Mucosa of descending colon (tissue), 3 donors: Measurements from ENCODE around the gene LRRN4CL. TPM values are rescaled to one million over a fixed set of nuclear protein-coding genes. Genes with fewer than 3 reads are reported as not detected.
"Not testable (repeated sequence)": the region's sequence is repeated elsewhere in the genome, so short reads cannot be mapped to it uniquely, and the experiment has no call there.

Experiments used
- ATAC-seq: fragments of 200-7000 bp; cut with Tn5 transposase; one replicate; pipeline ENCODE4 v1.9.1; 2020; ENCODE audit warnings: mild to moderate bottlenecking, moderate library complexity
- DNase-seq, 3 donors: peaks; one replicate each; pipeline ENCODE4 v3.0.0-alpha.2; 2020
- H3K36me3 ChIP-seq: fragments of 200-600 bp; one replicate; pipeline ENCODE4 v1.8.0; 2021; ENCODE audit warnings: low read depth, mild to moderate bottlenecking
- H3K4me1 ChIP-seq: fragments of 200-600 bp; one replicate; pipeline ENCODE4 v1.8.0; 2021; ENCODE audit warnings: low read depth, mild to moderate bottlenecking
- H3K4me3 ChIP-seq: fragments of 200-600 bp; one replicate; pipeline ENCODE4 v1.8.0; 2021; ENCODE audit warnings: mild to moderate bottlenecking
- H3K9me3 ChIP-seq: fragments of 200-600 bp; one replicate; pipeline ENCODE4 v1.8.0; 2021; ENCODE audit warnings: mild to moderate bottlenecking
- intact Hi-C, 2 donors: fragments of 100-400 bp; cut with DNase I in 1 of 2; cut with micrococcal nuclease in 1 of 2; formaldehyde crosslinking; loops; one replicate each; pipeline versions ENCODE4 v1.11.0 to v1.11.1; 2022; cut with DNase I, micrococcal nuclease
- long read RNA-seq, 2 donors: library from polyadenylated mRNA; unstranded; transcript quantifications; one replicate each; pipeline ENCODE4 v2.0.0, GENCODE V29; 2019 to 2021
- total RNA-seq, 3 donors: library from RNA; stranded (reverse); fragmentation: NEBNext Ultra II Directional in 2 of 3; extraction: Animal tissue kit (Norgen Biotek cat#: 25700) in 2 of 3; gene quantifications; one replicate each; pipeline versions ENCODE4 v1.2.1 to v1.2.4, GENCODE V29; 2021 to 2023
- TF ChIP-seq, protein P1 (sequence below): fragments of 200-600 bp; IDR thresholded peaks from one replicate; pipeline ENCODE4 v1.8.0; 2022; ENCODE audit warnings: antibody characterized with exemption, mild to moderate bottlenecking
- donor health status: DM: no; HTN: no; CAD: no; lungs with moderate emphysema.
- donor health status: DM: no; HTN: no; CAD: no.
- donor health status: DM: no; HTN: yes; CAD: no.

LRRN4CL gene
- 10 to 100 TPM in 1 of 3 donors, 1 to 10 TPM in 2; 1.2 to 11.5 (median 5.6) TPM for total RNA-seq
- long read RNA-seq, donor 1, partial matches to known transcripts: 0 of 3 reads
- long read RNA-seq, donor 1, other reads (novel, unspliced or antisense): 2 of 3 reads
- long read RNA-seq, donor 2, partial matches to known transcripts: 0 of 5 reads
- long read RNA-seq, donor 2, other reads (novel, unspliced or antisense): 3 of 5 reads

DNA sequence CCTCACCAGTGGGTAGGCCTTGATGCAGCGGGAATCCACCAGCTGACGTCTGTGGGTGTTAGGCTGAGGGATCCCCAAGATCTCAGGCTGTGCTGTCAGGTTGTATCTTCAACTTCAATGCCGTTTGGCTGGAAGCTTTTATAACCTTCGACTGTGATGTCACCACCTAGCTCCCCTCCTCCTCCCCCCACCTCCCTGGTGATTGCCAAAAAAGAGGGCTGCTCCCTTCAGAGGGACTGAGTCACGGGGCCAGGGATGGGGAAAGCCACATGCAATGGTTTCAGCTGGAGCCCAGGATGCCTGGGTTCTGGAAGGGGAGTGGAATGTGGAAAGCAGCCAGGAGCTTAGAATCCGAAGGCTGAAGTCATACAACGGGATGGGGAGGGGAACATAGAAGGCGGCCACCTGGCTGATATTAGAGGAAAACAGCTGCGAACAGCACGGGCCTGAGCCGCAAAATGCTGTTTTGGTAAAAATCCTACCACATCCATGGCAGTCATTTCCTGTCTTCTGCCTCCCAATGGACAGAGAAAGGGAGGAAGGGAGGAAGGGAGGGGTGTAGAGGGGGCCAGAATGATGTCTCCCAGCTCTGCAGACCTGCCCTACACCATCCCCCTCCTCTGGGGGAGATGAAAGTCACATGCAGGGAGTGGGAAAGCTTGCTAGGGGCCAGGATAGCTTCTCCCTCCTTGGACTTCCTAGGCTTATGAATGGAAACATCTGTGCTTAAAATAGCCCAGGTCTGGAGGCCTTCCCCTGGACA is at the start of gene LRRN4CL:
Gene LRRN4CL (minus strand): TSS at position 110 of the 763 bp plus-strand sequence. CDS start 1,022 bp downstream, outside the sequence.
- intact Hi-C loops: loop anchor here (10.0 kb wide), 1 partner anchor 295 kb away; no protein-coding TSS in a partner anchor
- H3K36me3 ChIP-seq: no peaks in the 10 kb centered on the region
- peaks cover 5% of the 10 kb centered on the region for H3K4me1 ChIP-seq
- H3K9me3 ChIP-seq: no peaks in the 10 kb centered on the region
- no peak within 1 kb of the TSS for H3K4me3 ChIP-seq
- ATAC-seq (peak; percentile 66), DNase-seq (peak in 2 of 3 donors; percentile 57 to 70)
- TF ChIP-seq, protein P1, sequence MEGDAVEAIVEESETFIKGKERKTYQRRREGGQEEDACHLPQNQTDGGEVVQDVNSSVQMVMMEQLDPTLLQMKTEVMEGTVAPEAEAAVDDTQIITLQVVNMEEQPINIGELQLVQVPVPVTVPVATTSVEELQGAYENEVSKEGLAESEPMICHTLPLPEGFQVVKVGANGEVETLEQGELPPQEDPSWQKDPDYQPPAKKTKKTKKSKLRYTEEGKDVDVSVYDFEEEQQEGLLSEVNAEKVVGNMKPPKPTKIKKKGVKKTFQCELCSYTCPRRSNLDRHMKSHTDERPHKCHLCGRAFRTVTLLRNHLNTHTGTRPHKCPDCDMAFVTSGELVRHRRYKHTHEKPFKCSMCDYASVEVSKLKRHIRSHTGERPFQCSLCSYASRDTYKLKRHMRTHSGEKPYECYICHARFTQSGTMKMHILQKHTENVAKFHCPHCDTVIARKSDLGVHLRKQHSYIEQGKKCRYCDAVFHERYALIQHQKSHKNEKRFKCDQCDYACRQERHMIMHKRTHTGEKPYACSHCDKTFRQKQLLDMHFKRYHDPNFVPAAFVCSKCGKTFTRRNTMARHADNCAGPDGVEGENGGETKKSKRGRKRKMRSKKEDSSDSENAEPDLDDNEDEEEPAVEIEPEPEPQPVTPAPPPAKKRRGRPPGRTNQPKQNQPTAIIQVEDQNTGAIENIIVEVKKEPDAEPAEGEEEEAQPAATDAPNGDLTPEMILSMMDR: no peak

DNA sequence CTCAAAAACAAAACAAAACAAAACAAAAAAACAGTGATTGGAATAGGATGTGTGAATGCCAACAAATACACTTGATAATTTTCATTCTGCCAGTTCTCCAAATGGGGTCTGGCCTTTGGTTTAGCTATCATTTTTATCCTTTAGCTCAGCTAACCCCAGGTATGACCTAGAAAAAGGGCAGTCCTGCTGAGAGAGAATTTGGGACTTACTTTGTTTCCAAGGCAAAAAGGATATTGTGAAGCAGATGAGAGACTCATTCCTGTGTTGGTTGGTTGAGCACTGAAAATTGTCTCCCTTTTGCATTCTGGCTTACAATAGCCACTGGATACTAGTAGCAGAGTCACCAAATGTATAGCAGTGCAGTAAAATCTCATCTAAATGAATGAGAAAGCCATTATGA is 47.9 kb upstream of the LRRN4CL start:
- H3K36me3 ChIP-seq: peaks cover 10% of the 10 kb centered on the region
- H3K9me3 ChIP-seq: no peaks in the 10 kb centered on the region
- ATAC-seq (no peak), DNase-seq (no peak)
- TF ChIP-seq, protein P1: no peak
- H3K4me3 ChIP-seq: no peak overlapping the region
- H3K4me1 ChIP-seq: no peaks in the 10 kb centered on the region
- intact Hi-C loops: no loop called here

DNA sequence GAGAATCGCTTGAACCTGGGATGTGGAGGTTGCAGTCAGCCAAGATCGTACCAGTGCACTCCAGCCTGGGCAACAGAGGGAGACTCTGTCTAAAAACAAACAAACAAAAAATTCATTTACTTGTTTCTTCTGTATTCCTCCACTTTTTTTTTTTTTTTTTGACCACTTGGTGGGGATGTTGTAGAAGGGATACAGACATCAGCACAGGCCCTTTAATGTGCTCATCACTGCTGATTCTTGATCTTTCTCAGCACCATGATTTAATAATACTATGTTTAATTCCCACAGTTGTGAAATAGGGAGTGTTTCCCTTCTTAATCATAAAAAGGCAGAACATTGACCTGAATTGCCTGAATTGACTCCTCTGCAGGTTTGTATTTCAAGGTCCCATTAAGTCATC is 43.5 kb upstream of the LRRN4CL start:
- intact Hi-C loops: no loop called here
- no peak for DNase-seq
- H3K4me3 ChIP-seq: no peak overlapping the region
- TF ChIP-seq, protein P1: no peak
- H3K36me3 ChIP-seq: peaks cover 4% of the 10 kb centered on the region
- H3K4me1 ChIP-seq: peaks cover 18% of the 10 kb centered on the region
- no peak for ATAC-seq
- no peaks in the 10 kb centered on the region for H3K9me3 ChIP-seq

DNA sequence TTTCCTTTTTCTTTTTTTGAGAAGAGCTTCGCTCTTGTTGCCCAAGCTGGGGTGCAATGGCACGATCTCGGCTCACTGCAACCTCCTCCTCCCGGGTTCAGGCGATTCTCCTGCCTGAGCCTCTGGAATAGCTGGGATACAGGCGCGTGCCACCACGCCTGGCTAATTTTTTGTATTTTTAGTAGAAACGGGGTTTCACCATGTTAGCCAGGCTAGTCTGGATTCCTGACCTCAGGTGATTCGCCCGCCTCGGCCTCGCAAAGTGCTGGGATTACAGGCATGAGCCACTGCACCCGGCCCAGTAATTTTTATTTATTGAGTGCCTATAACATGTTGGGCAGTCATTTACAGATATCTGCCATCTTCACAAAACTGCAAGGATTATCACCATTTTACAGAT is 40.7 kb upstream of the LRRN4CL start:
- not testable (repeated sequence) for ATAC-seq, DNase-seq

DNA sequence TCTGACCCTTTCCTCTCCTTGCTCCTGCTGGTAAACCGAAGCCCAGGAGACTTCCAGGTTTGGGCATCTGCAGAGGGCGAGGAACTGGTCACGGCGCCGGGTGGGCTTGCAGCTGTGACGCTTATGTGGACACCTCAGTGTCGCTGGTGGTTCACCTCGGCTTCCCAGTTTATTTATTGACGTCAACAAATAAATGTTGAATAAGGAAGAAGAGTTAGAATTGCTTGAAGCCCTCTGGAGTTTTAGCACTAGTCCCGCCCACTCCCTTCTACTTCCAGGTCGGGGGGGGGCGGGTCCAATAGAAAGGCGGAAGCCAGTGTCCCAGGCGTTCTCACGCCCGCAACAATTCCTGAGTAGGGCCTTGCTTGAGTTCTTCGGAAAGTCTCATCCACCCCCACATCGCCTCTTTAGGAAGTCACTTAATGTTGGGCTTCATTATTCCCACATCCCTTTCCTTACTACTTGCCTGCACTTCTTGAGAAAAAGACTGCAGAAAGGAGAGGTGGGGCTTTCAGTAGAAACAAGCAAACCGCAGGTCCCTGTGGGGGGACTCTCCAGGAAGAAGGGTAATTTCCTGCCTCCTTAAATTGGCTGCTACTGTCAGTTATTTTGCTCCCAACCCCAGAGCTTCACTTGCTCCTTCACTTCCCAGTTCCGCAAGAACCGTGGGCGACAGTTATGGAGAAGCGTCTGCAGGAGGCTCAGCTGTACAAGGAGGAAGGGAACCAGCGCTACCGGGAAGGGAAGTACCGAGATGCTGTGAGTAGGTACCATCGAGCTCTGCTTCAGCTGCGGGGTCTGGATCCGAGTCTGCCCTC is 39.0 kb upstream of the LRRN4CL start, which contains the start of gene TTC9C:
Gene TTC9C (plus strand): TSS at position 316 of the 818 bp plus-strand sequence. CDS start 363 bp downstream, at position 679.
- Histone ChIP-seq H3K36me3 (no peaks in the 10 kb centered on the region), H3K4me3 (peak within 1 kb of the TSS; percentile 90), H3K4me1 (peaks cover 35% of the 10 kb centered on the region), H3K9me3 (no peaks in the 10 kb centered on the region)
- TF ChIP-seq, protein P1: no peak
- DNase-seq (peak; percentile 89 to 94 (median 92)), ATAC-seq (peak; percentile 67)
- intact Hi-C loops: no loop called here

More for the DNA sequence above, 40.7 kb upstream of the LRRN4CL start:
- intact Hi-C loops, H3K4me3 ChIP-seq, H3K36me3 ChIP-seq, H3K9me3 ChIP-seq: not testable (repeated sequence)
- peaks cover 23% of the 10 kb centered on the region for H3K4me1 ChIP-seq
